Stromal cell of bone marrow (primary cell): ENCODE data around the gene SH3D19.

Experiments
- DNase-seq: peaks from one replicate; pipeline ENCODE4 v3.0.0-alpha.2; 2012; ENCODE audit warnings: low read depth

Gene SH3D19

GRCh38 chr4:151228189-151229119, 97.0 kb downstream of the SH3D19 start:
- peak; percentile 19 for DNase-seq

DNA sequence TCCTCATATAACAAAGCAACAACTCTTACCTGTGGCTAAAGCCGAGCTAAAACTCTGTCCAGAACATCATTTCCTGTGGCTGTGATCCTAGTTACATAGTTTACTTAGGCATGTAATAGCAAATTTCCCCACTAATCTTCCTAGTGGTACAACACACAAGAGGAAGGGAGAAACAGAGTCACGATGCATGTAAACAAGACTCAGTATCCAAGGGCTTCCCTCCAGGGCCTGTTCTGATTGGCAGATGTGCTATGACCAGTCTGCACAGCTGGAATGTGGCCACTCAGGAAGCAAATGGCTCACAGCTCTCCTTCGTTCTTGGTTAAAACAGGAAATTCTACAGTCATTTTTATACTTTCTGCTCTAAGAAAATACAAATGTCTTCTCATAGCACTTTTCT, 97.7 kb downstream of the SH3D19 start:
- DNase-seq = peak; percentile 95

GRCh38 chr4:151227172-151227571, 98.2 kb downstream of the SH3D19 start:
- no peak for DNase-seq

DNA sequence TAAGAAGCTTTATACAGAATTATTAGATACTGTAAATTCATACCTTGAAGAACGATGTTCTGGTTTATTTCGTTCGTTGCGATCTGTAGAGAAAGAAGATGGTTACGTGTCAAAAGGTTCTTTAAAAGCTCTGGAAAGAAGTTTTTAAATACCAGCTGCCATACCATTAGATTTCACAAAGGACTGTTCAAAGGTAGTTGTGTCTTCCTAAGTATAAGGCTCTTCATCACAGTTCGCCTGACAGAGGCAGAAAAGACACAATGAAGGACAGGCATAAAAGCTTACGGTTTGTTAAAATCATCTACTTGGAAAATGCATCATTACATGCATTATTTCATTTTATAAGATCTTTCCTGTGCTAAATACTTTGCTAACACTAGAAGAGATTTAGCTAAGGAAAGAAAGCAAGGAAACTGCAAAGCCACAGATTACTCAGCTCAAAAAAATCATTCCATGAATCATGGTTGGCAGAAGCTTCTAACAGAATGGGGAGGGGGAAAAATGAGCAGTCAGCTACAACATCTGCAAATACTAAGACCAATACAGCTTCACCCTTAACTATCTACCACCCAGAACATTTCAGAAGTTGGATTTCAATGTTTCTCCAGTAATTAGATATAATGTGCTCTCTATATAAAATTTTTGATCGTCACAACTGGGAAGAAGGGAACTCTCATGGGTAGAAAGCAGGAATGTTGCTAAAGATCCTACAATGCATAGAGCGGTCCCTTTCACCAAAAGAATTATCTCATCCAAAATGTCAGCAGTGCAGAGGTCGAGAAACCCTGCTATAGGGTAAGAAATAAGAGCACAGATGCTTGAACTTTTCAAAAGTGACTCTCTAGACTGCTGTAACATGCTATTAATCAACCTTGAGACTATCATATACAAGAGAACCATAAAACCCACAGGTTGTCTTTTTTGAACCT, 99.1 kb downstream of the SH3D19 start:
- DNase-seq = peak; percentile 85

- no peak for DNase-seq
Measured at GRCh38 chr4:151223465-151223864, 101.9 kb downstream of the SH3D19 start.

- DNase-seq = no peak
Measured at GRCh38 chr4:151219948-151220347, 105.5 kb downstream of the SH3D19 start.

DNA sequence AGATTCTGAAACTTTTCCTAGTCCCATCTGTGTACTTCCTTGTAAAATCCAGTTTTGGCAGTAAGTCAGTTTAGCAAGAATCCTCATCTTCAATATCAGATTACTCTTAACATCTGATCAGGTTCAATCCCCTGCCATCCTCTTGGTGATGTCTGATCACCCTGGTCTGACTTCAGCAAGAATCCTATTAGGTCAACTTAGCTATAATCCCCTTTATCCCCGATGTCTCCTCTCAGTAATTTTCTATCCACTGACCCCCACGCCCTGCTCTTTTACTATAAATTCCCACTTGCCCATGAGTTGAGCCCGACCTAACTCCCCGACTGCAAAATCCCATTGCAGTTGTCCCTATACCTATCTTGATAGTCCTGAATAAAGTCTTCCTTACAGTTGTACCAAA, 106.3 kb downstream of the SH3D19 start:
- no peak for DNase-seq

GRCh38 chr4:151218343-151218742, 107.1 kb downstream of the SH3D19 start:
- no peak for DNase-seq

- no peak for DNase-seq
Measured at GRCh38 chr4:151217326-151217725, 108.1 kb downstream of the SH3D19 start.

- no peak for DNase-seq
Measured at GRCh38 chr4:151215295-151215694, 110.1 kb downstream of the SH3D19 start.

- DNase-seq = no peak
Measured at GRCh38 chr4:151207868-151208267, 117.5 kb downstream of the SH3D19 start.

GRCh38 chr4:151207186-151207585, 118.2 kb downstream of the SH3D19 start:
- no peak for DNase-seq

DNA sequence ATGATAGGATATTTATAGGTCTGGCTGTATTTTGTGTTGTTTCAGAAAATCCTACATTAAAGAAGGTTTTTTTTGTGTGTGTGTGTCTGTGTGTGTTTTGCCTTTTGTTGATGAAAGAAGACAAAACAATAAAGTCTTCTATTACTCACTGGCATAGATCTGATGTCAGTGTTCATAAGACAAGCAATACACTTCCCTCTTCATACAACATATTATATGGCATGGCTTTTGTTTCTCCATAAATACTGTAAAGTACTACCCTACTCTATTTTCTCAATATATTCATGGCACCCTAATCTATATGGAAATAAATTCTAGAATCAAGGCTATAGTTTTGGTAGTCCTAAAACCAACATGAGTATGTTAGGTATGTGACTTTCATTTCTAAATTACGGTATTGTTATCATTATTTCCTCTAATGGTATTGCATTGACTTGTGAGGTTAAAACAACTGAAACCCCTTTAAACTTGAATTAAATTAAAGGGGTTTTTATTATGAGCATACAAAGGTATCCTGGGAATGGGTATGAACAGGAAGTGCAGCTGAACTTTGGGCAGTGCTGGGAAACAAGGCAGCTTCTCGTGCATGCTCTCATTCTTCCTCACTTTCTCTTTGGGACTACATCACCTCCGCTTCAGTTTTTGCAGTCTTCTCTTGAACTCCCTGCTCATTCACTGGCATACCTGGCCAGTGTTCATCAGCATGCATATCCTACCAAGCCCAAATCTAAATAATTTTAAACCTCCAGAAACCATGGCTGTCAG, 119.0 kb downstream of the SH3D19 start:
- no peak for DNase-seq

GRCh38 chr4:151205722-151206121, 119.7 kb downstream of the SH3D19 start:
- DNase-seq = no peak

DNA sequence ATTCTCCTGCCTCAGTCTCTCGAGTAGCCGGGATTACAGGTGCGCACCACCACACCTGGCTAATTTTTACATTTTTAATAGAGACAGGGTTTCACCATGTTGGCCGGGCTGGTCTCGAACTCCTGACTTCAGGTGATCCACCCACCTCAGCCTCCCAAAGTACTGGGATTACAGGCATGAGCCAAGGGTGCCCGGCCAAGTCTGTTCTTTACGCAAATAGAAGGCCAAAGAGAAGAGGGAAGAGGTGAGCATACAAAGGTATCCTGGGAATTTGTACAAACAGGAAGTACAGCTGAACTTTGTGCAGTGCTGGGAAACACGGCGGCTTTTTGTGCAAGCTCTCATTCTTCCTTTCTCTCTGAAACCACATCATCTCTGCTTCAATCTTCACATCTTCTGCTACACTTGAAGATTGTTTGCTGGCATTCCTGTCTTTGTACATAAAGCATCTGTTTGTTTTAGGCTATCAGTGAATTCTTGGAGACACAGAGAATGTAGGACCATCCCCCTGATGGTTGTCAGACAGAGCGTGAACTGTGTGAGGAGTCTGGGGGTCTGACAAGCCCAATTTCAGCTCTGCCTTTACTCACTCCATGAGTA, 120.4 kb downstream of the SH3D19 start:
- no peak for DNase-seq

DNA sequence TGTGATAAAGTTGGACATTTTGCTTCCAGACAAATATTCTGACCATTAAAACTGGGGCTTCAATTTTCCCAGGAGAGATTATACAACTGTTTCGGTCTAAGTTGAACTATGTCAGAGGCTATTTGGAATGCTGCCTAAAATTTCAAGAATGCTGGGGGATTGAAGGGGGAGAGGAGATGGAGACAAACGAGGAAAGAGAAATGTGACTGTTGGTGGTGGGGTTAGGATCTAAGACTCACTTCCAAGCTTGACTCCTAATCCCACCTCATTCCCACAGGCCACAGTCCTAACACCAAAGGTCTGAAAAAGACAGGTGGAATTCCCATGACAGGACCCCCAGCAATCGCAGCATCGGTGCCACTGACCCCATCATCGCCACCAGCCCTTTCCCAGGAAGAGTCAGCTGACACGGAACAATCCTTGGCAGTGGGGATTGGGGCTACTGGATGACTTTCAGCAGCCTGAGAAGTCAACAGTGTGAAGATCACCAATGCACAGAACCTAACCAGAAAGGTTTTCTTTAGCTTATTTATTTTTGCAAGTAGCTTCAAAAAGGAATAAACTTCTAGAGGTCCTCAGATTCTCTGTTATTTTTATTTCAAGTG, 122.5 kb downstream of the SH3D19 start:
- no peak for DNase-seq

DNA sequence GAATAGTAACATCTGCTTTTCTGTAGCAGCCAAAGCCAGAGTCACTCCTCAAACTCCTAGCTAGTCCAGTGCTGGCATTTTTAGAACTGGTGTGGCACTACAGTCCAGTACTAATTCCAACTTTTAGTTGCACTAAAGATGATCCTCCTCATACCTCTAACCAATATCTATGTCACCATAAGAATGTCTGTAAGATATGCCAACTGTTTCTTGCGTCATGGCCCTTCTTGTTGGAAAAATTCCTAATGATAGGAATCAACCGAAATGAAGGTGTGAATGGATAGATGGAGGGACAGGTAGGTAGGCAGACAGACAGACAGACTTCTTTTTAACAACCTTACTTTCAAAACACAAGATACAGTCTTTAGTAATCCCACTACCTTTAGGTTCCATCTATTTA, 123.0 kb downstream of the SH3D19 start:
- no peak for DNase-seq

- DNase-seq = peak; percentile 19
Measured at GRCh38 chr4:151199319-151200190, 125.8 kb downstream of the SH3D19 start.

DNA sequence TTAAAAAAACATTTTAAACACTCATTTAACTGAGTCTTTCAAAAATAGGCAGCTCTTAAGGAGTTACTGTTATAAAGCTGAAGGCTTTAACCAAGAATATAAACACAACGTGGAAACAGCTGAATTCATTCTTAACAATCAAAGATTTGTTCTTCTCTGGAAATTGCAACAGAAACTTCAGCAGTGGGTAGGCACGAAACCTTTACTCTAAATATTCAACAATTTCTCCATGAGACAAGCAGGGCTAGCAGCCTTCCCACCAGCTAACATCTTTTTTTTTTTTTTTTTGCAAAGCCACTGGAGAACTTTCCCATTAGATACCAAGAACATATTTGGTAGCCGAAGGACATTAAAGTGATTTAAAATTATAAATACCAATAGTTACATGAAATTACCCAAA, 126.7 kb downstream of the SH3D19 start:
- DNase-seq = no peak

DNA sequence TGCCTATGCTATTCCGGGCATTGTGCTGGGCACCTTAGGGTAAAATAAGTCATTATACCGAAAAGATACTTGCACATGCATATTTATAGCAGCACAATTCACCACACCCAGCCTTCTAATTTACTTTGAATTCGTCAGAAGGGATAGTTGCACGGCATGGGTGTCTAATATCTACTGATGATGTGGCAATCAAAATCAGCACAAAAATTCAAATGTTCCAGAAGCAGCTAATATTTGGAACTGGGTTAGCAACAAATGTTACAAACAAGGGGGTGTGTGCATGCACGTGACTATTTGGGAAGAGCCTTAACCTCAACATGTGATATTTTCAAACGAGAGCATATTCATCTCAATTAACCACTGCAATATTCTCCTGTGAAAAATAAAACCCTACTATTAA, 128.2 kb downstream of the SH3D19 start:
- peak; percentile 75 for DNase-seq
